Glutamatergic neuron (in vitro differentiated cells): Measurements from ENCODE around the gene KIF6. TPM values are rescaled to one million over a fixed set of nuclear protein-coding genes. Genes with fewer than 3 reads are reported as not detected.

Experiments used
- DNase-seq: peaks from one replicate; pipeline ENCODE4 v3.0.0; 2022
- H3K27ac Mint-ChIP-seq: one replicate; pipeline ENCODE4 v1.8.0; 2020; ENCODE audit warnings: mild to moderate bottlenecking, mixed read lengths, inconsistent platforms; ENCODE audit not compliant: unreplicated experiment
- H3K27me3 Mint-ChIP-seq: one replicate; pipeline ENCODE4 v1.8.0; 2020; ENCODE audit warnings: mild to moderate bottlenecking, moderate library complexity, mixed read lengths, inconsistent platforms; ENCODE audit not compliant: unreplicated experiment
- H3K36me3 Mint-ChIP-seq: one replicate; pipeline ENCODE4 v1.8.0; 2020; ENCODE audit warnings: mild to moderate bottlenecking, mixed read lengths, inconsistent platforms; ENCODE audit not compliant: unreplicated experiment
- H3K4me1 Mint-ChIP-seq: one replicate; pipeline ENCODE4 v1.8.0; 2020; ENCODE audit warnings: mild to moderate bottlenecking, low read depth, mixed read lengths, inconsistent platforms; ENCODE audit not compliant: unreplicated experiment
- H3K4me3 Mint-ChIP-seq: one replicate; pipeline ENCODE4 v1.8.0; 2020; ENCODE audit warnings: mild to moderate bottlenecking, mixed read lengths, inconsistent platforms; ENCODE audit not compliant: unreplicated experiment
- H3K9me3 Mint-ChIP-seq: one replicate; pipeline ENCODE4 v1.8.0; 2020; ENCODE audit warnings: mild to moderate bottlenecking, moderate library complexity, mixed read lengths, inconsistent platforms; ENCODE audit not compliant: unreplicated experiment
- CTCF ChIP-seq: fragments of 200-600 bp; sonication (generic); IDR thresholded peaks from one replicate; pipeline ENCODE4 v1.5.0; 2021; ENCODE audit not compliant: partially characterized antibody, unreplicated experiment
- total RNA-seq: library from RNA; stranded (reverse); fragmentation: NEBNext Ultra II Directional; extraction: Animal tissue kit (Norgen Biotek cat#: 25700); gene quantifications from one replicate; pipeline ENCODE4 v1.2.1, GENCODE V29; 2021; ENCODE audit not compliant: unreplicated experiment

The KIF6 gene
- total RNA-seq, 1 donor from 2014 or later, result 1.1 TPM

GRCh38 chr6:39441986-39442385 is 283.2 kb downstream of the KIF6 start:
- DNase-seq, result no peak
- Mint-ChIP-seq H3K27ac (no peak overlapping the region), H3K4me1 (no peaks in the 10 kb centered on the region), H3K27me3 (peaks cover 1% of the 10 kb centered on the region), H3K4me3 (no peak overlapping the region), H3K36me3 (no peaks in the 10 kb centered on the region), H3K9me3 (no peaks in the 10 kb centered on the region)
- no peak for TF ChIP-seq CTCF

- Mint-ChIP-seq H3K4me1 (no peaks in the 10 kb centered on the region), H3K27me3 (peaks cover 1% of the 10 kb centered on the region), H3K36me3 (peaks cover 6% of the 10 kb centered on the region), H3K27ac (no peak overlapping the region), H3K9me3 (no peaks in the 10 kb centered on the region), H3K4me3 (no peak overlapping the region)
- no peak for DNase-seq
- no peak for TF ChIP-seq CTCF
Observed at GRCh38 chr6:39441301-39441700, 283.9 kb downstream of the KIF6 start.

- H3K27ac Mint-ChIP-seq, result no peak overlapping the region
- no peaks in the 10 kb centered on the region for H3K9me3 Mint-ChIP-seq
- H3K4me3 Mint-ChIP-seq, result no peak overlapping the region
- peaks cover 1% of the 10 kb centered on the region for H3K27me3 Mint-ChIP-seq
- H3K36me3 Mint-ChIP-seq, result peaks cover 13% of the 10 kb centered on the region
- H3K4me1 Mint-ChIP-seq, result no peaks in the 10 kb centered on the region
- TF ChIP-seq CTCF, result no peak
- DNase-seq, result no peak
Observed at GRCh38 chr6:39440039-39440426, 285.2 kb downstream of the KIF6 start.

GRCh38 chr6:39439342-39440038 is 285.7 kb downstream of the KIF6 start:
- Mint-ChIP-seq H3K9me3 (no peaks in the 10 kb centered on the region), H3K27me3 (peaks cover 1% of the 10 kb centered on the region), H3K36me3 (peaks cover 13% of the 10 kb centered on the region), H3K4me3 (no peak overlapping the region), H3K4me1 (no peaks in the 10 kb centered on the region), H3K27ac (no peak overlapping the region)
- no peak for TF ChIP-seq CTCF
- no peak for DNase-seq

GRCh38 chr6:39433630-39434029 is 291.6 kb downstream of the KIF6 start:
- no peaks in the 10 kb centered on the region for H3K27me3 Mint-ChIP-seq
- H3K27ac Mint-ChIP-seq, result no peak overlapping the region
- H3K9me3 Mint-ChIP-seq, result no peaks in the 10 kb centered on the region
- H3K36me3 Mint-ChIP-seq, result peaks cover 13% of the 10 kb centered on the region
- no peak overlapping the region for H3K4me3 Mint-ChIP-seq
- no peak for TF ChIP-seq CTCF
- no peak for DNase-seq
- H3K4me1 Mint-ChIP-seq, result peaks cover 1% of the 10 kb centered on the region
